ENCODE data around the gene UBE2O. TPM values are rescaled to one million over a fixed set of nuclear protein-coding genes. Genes with fewer than 3 reads are reported as not detected.

Gene UBE2O
- polyA plus RNA-seq, 4 donors: 5.7 to 19.7 (median 9.6) TPM

DNA sequence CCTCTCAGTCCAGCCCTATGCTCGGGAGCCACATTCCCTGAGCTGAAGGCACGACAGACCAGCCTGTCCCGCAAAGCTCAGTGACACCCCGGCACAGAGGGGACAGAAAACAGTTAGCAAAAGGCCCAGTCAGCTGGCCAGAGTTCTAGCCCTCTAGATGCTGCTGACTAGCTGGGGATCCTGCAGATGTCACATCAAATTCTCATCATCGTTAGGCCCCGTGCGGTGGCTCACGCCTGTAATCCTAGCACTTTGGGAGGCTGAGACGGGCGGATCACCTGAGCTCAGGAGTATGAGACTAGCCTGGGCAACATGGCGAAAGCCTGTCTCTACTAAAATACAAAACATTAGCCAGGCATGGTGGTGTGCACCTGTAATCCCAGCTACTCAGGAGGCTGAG, 17.2 kb downstream of the UBE2O start:
- Histone ChIP-seq H3K9me3 (ENCODE audit: control insufficient read depth in 2 of 2, insufficient read depth in 1 of 2, low read depth in 1 of 2, low read length in 1 of 2) (no peaks in the 10 kb centered on the region), H3K27ac (ENCODE audit: low read depth in 1 of 3, low read length in 2 of 3) (no peak overlapping the region), H3K27me3 (ENCODE audit: control insufficient read depth in 3 of 3, insufficient read depth in 3 of 3, low read length in 3 of 3) (no peaks in the 10 kb centered on the region), H3K4me1 (ENCODE audit: control insufficient read depth in 3 of 3, insufficient read depth in 2 of 3, low read depth in 1 of 3, low read length in 2 of 3) (peaks cover 0 to 4% (median 0%) of the 10 kb centered on the region in 3 donors), H3K4me3 (ENCODE audit: low read depth in 1 of 3, low read length in 3 of 3) (no peak overlapping the region), H3K36me3 (ENCODE audit: control insufficient read depth in 3 of 3, insufficient read depth in 2 of 3, low read depth in 1 of 3, low read length in 3 of 3) (peaks cover 0 to 11% (median 0%) of the 10 kb centered on the region in 3 donors)
- 96% methylated on average over 11 of the region's 11 CpGs for WGBS, 3 donors
- DNase-seq: no peak
- FAIRE-seq: no peak

- WGBS, 3 donors: 84 to 92% (median 89%) methylated on average over 7 of the region's 7 CpGs
- DNase-seq: no peak
- Histone ChIP-seq H3K4me3 (ENCODE audit: low read depth in 1 of 3, low read length in 3 of 3) (no peak overlapping the region), H3K4me1 (ENCODE audit: control insufficient read depth in 3 of 3, insufficient read depth in 2 of 3, low read depth in 1 of 3, low read length in 2 of 3) (peaks cover 0 to 4% (median 0%) of the 10 kb centered on the region in 3 donors), H3K27ac (ENCODE audit: low read depth in 1 of 3, low read length in 2 of 3) (no peak overlapping the region), H3K9me3 (ENCODE audit: control insufficient read depth in 2 of 2, insufficient read depth in 1 of 2, low read depth in 1 of 2, low read length in 1 of 2) (no peaks in the 10 kb centered on the region), H3K36me3 (ENCODE audit: control insufficient read depth in 3 of 3, insufficient read depth in 2 of 3, low read depth in 1 of 3, low read length in 3 of 3) (peaks cover 0 to 10% (median 0%) of the 10 kb centered on the region in 3 donors), H3K27me3 (ENCODE audit: control insufficient read depth in 3 of 3, insufficient read depth in 3 of 3, low read length in 3 of 3) (no peaks in the 10 kb centered on the region)
- no peak for FAIRE-seq
Measured at GRCh38 chr17:76434870-76435269, 18.1 kb downstream of the UBE2O start.

DNA sequence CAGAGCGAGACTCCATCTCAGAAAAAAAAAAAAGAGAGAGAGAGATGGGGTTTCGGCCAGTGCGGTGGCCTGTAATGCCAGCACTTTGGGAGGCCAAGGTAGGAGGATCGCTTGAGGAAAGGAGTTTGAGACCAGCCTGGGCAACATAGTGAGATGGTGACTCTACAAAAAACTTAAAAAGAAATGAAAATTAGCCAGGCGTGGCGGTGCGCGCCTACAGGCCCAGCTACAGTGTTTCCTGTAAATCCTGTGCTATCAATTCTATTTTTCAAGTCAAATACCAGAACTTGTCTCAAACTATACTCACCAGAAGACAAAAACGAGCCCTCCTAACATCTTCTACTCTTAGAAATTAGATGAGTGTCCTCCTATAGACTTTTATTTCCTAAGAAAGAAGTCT, 19.3 kb downstream of the UBE2O start:
- H3K4me3 ChIP-seq (ENCODE audit: low read depth in 1 of 3, low read length in 3 of 3): no peak overlapping the region
- H3K36me3 ChIP-seq (ENCODE audit: control insufficient read depth in 3 of 3, insufficient read depth in 2 of 3, low read depth in 1 of 3, low read length in 3 of 3): peaks cover 0 to 10% (median 0%) of the 10 kb centered on the region in 3 donors
- H3K27ac ChIP-seq (ENCODE audit: low read depth in 1 of 3, low read length in 2 of 3): no peak overlapping the region
- FAIRE-seq (no peak), DNase-seq (no peak)
- H3K4me1 ChIP-seq (ENCODE audit: control insufficient read depth in 3 of 3, insufficient read depth in 2 of 3, low read depth in 1 of 3, low read length in 2 of 3): no peaks in the 10 kb centered on the region
- 93 to 96% (median 94%) methylated on average over 9 of the region's 9 CpGs for WGBS, 3 donors
- no peaks in the 10 kb centered on the region for H3K27me3 ChIP-seq (ENCODE audit: control insufficient read depth in 3 of 3, insufficient read depth in 3 of 3, low read length in 3 of 3)
- no peaks in the 10 kb centered on the region for H3K9me3 ChIP-seq (ENCODE audit: control insufficient read depth in 2 of 2, insufficient read depth in 1 of 2, low read depth in 1 of 2, low read length in 1 of 2)

DNA sequence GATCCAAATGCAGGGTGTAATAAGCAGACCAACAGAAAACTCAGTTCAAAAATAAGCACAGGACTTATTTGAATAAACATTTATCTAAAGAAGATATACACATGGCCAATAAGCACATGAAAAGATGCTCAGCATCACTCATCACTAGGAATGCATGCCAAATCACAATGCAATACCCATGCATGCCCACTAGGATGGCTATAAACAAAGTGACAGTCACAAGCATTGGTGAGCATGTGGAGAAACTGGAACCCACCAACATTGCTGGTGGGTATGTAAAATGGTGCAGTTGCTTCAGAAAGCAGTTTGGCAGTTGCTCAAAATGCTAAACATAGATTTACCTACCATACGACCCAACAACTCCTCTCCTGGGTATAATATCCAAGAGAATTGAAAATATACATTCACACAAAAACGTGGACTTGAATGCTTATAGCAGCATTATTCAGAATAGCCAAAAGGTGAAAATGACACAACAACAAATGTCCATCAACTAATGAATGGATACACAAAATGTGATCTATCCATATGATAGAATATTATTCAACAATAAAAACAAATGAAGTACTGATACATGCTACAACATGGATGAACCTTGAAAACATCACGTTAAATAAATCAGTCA, 20.1 kb downstream of the UBE2O start:
- no peak overlapping the region for H3K27ac ChIP-seq (ENCODE audit: low read depth in 1 of 3, low read length in 2 of 3)
- H3K4me3 ChIP-seq (ENCODE audit: low read depth in 1 of 3, low read length in 3 of 3): no peak overlapping the region
- DNase-seq: no peak
- WGBS, 3 donors: 76 to 79% (median 77%) methylated on average over 3 of the region's 3 CpGs
- FAIRE-seq: no peak
- no peaks in the 10 kb centered on the region for H3K27me3 ChIP-seq (ENCODE audit: control insufficient read depth in 3 of 3, insufficient read depth in 3 of 3, low read length in 3 of 3)
- H3K9me3 ChIP-seq (ENCODE audit: control insufficient read depth in 2 of 2, insufficient read depth in 1 of 2, low read depth in 1 of 2, low read length in 1 of 2): no peaks in the 10 kb centered on the region
- H3K36me3 ChIP-seq (ENCODE audit: control insufficient read depth in 3 of 3, insufficient read depth in 2 of 3, low read depth in 1 of 3, low read length in 3 of 3): peaks cover 0 to 10% (median 0%) of the 10 kb centered on the region in 3 donors
- H3K4me1 ChIP-seq (ENCODE audit: control insufficient read depth in 3 of 3, insufficient read depth in 2 of 3, low read depth in 1 of 3, low read length in 2 of 3): peaks cover 0 to 3% (median 0%) of the 10 kb centered on the region in 3 donors

DNA sequence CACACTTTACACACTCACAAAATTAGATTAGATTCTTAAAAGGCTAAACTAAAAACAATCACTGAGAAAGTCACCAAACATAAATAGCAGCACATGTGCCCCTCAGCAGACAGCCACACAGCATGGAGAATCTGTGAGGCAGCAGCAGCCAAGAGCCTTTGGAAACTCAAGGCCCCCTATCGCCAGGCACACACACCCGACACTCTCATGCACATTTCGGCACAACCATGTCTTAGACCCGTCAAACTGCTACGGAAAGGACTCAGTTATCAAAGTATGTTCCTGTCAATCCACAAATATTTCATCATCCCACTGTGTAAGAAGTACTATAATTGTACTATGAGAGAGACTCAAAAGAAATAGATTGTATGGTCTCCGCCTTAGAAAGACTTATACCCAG, 20.9 kb downstream of the UBE2O start:
- peaks cover 0 to 10% (median 0%) of the 10 kb centered on the region in 3 donors for H3K36me3 ChIP-seq (ENCODE audit: control insufficient read depth in 3 of 3, insufficient read depth in 2 of 3, low read depth in 1 of 3, low read length in 3 of 3)
- no peak overlapping the region for H3K4me3 ChIP-seq (ENCODE audit: low read depth in 1 of 3, low read length in 3 of 3)
- FAIRE-seq (no peak), DNase-seq (no peak)
- 81 to 91% (median 88%) methylated on average over 6 of the region's 6 CpGs for WGBS, 3 donors
- peaks cover 0 to 6% (median 0%) of the 10 kb centered on the region in 3 donors for H3K4me1 ChIP-seq (ENCODE audit: control insufficient read depth in 3 of 3, insufficient read depth in 2 of 3, low read depth in 1 of 3, low read length in 2 of 3)
- H3K9me3 ChIP-seq (ENCODE audit: control insufficient read depth in 2 of 2, insufficient read depth in 1 of 2, low read depth in 1 of 2, low read length in 1 of 2): no peaks in the 10 kb centered on the region
- no peaks in the 10 kb centered on the region for H3K27me3 ChIP-seq (ENCODE audit: control insufficient read depth in 3 of 3, insufficient read depth in 3 of 3, low read length in 3 of 3)
- no peak overlapping the region for H3K27ac ChIP-seq (ENCODE audit: low read depth in 1 of 3, low read length in 2 of 3)

DNA sequence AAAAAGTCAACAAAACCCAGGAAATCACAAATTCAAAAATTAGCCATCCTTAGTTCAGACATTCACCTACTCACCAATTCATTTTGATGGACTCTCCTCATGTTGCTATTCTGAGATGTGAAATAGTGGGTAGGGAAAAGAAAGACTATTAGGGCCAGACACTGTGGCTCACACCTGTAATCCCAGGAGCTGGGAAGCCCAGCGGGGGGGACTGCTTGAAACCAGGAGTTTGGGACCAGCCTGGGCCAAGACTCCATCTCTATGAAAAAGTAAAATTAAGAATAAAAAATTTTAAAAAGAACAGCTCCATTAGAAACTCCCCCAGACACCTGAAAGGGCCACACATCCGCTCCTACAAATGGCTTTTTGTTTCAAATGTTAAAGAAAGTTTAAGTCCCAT, 21.4 kb downstream of the UBE2O start:
- Histone ChIP-seq H3K36me3 (ENCODE audit: control insufficient read depth in 3 of 3, insufficient read depth in 2 of 3, low read depth in 1 of 3, low read length in 3 of 3) (peaks cover 0 to 10% (median 0%) of the 10 kb centered on the region in 3 donors), H3K4me3 (ENCODE audit: low read depth in 1 of 3, low read length in 3 of 3) (no peak overlapping the region), H3K9me3 (ENCODE audit: control insufficient read depth in 2 of 2, insufficient read depth in 1 of 2, low read depth in 1 of 2, low read length in 1 of 2) (no peaks in the 10 kb centered on the region), H3K27me3 (ENCODE audit: control insufficient read depth in 3 of 3, insufficient read depth in 3 of 3, low read length in 3 of 3) (no peaks in the 10 kb centered on the region), H3K4me1 (ENCODE audit: control insufficient read depth in 3 of 3, insufficient read depth in 2 of 3, low read depth in 1 of 3, low read length in 2 of 3) (peaks cover 0 to 6% (median 0%) of the 10 kb centered on the region in 3 donors), H3K27ac (ENCODE audit: low read depth in 1 of 3, low read length in 2 of 3) (no peak overlapping the region)
- 90 to 98% (median 94%) methylated on average over 2 of the region's 2 CpGs for WGBS, 3 donors
- DNase-seq (no peak), FAIRE-seq (no peak)

DNA sequence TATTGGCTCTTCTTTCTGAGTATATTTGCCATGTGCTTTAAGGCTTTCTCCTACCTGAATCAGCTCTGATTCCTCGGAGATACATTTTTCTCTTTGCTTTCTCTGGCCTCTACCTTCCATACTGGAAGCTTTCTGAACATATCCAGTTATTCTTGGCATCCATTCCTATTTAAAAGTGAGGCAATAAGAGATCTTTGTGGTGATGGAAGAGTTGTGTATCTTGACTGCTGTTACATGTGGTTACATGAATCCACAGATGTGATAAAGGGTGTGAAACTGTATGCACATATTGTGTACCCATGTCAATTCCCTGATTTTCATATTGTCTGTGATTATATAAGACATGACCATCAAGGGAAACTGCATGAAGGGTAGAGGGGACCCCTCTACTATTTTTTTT, 24.4 kb downstream of the UBE2O start:
- Histone ChIP-seq H3K27ac (ENCODE audit: low read depth in 1 of 3, low read length in 2 of 3) (no peak overlapping the region), H3K27me3 (ENCODE audit: control insufficient read depth in 3 of 3, insufficient read depth in 3 of 3, low read length in 3 of 3) (no peaks in the 10 kb centered on the region), H3K36me3 (ENCODE audit: control insufficient read depth in 3 of 3, insufficient read depth in 2 of 3, low read depth in 1 of 3, low read length in 3 of 3) (peaks cover 0 to under 1% (median 0%) of the 10 kb centered on the region in 3 donors), H3K4me1 (ENCODE audit: control insufficient read depth in 3 of 3, insufficient read depth in 2 of 3, low read depth in 1 of 3, low read length in 2 of 3) (peaks cover 0 to 6% (median 0%) of the 10 kb centered on the region in 3 donors), H3K9me3 (ENCODE audit: control insufficient read depth in 2 of 2, insufficient read depth in 1 of 2, low read depth in 1 of 2, low read length in 1 of 2) (no peaks in the 10 kb centered on the region), H3K4me3 (ENCODE audit: low read depth in 1 of 3, low read length in 3 of 3) (no peak overlapping the region)
- DNase-seq (no peak), FAIRE-seq (no peak)
- 93 to 96% (median 95%) methylated on average over 1 of the region's 1 CpG for WGBS, 3 donors

GRCh38 chr17:76427501-76428231, 25.3 kb downstream of the UBE2O start:
- DNase-seq (no peak), FAIRE-seq (no peak)
- Histone ChIP-seq H3K27me3 (ENCODE audit: control insufficient read depth in 3 of 3, insufficient read depth in 3 of 3, low read length in 3 of 3) (no peaks in the 10 kb centered on the region), H3K27ac (ENCODE audit: low read depth in 1 of 3, low read length in 2 of 3) (no peak overlapping the region), H3K4me1 (ENCODE audit: control insufficient read depth in 3 of 3, insufficient read depth in 2 of 3, low read depth in 1 of 3, low read length in 2 of 3) (peaks cover 0 to 6% (median 0%) of the 10 kb centered on the region in 3 donors), H3K36me3 (ENCODE audit: control insufficient read depth in 3 of 3, insufficient read depth in 2 of 3, low read depth in 1 of 3, low read length in 3 of 3) (peaks cover 0 to 4% (median 0%) of the 10 kb centered on the region in 3 donors), H3K9me3 (ENCODE audit: control insufficient read depth in 2 of 2, insufficient read depth in 1 of 2, low read depth in 1 of 2, low read length in 1 of 2) (no peaks in the 10 kb centered on the region), H3K4me3 (ENCODE audit: low read depth in 1 of 3, low read length in 3 of 3) (no peak overlapping the region)
- 63 to 66% (median 63%) methylated on average over 8 of the region's 8 CpGs for WGBS, 3 donors

Data from small intestine (tissue), 7 donors.